Measurements from ENCODE around the gene WNT3. TPM values are rescaled to one million over a fixed set of nuclear protein-coding genes. Genes with fewer than 3 reads are reported as not detected.

The WNT3 gene
- 14.4 TPM for total RNA-seq (ENCODE audit: unreplicated experiment)
- long read RNA-seq, partial matches to known transcripts: 0 of 8 reads
- long read RNA-seq, other reads (novel, unspliced or antisense): 4 of 8 reads

GRCh38 chr17:46818316-46818928 is at the start of gene WNT3:
WNT3 (minus strand) TSS chr17:46818692; CDS start chr17:46818597, 95 bp downstream.
- H3K36me3 Mint-ChIP-seq (ENCODE audit: low read depth, unreplicated experiment): peaks cover 4% of the 10 kb centered on the region
- H3K9me3 Mint-ChIP-seq (ENCODE audit: unreplicated experiment): no peaks in the 10 kb centered on the region
- peak within 1 kb of the TSS; percentile 52 for H3K27ac Mint-ChIP-seq (ENCODE audit: unreplicated experiment)
- TF ChIP-seq CTCF (IDR thresholded peaks at IDR 0.05; ENCODE audit: unreplicated experiment): no peak
- DNase-seq (ENCODE audit: low spot score): peak; percentile 49
- H3K27me3 Mint-ChIP-seq (ENCODE audit: unreplicated experiment): peaks cover 10% of the 10 kb centered on the region
- H3K4me3 Mint-ChIP-seq (ENCODE audit: unreplicated experiment): peak within 1 kb of the TSS; percentile 91
- peaks cover 40% of the 10 kb centered on the region for H3K4me1 Mint-ChIP-seq (ENCODE audit: unreplicated experiment)

- Mint-ChIP-seq H3K27ac (ENCODE audit: unreplicated experiment) (no peak overlapping the region), H3K4me3 (ENCODE audit: unreplicated experiment) (no peak overlapping the region), H3K4me1 (ENCODE audit: unreplicated experiment) (peaks cover 7% of the 10 kb centered on the region), H3K27me3 (ENCODE audit: unreplicated experiment) (peaks cover 5% of the 10 kb centered on the region), H3K9me3 (ENCODE audit: unreplicated experiment) (no peaks in the 10 kb centered on the region), H3K36me3 (ENCODE audit: low read depth, unreplicated experiment) (peaks cover 8% of the 10 kb centered on the region)
- no peak for DNase-seq (ENCODE audit: low spot score)
- no peak for TF ChIP-seq CTCF (IDR thresholded peaks at IDR 0.05; ENCODE audit: unreplicated experiment)
Measured at GRCh38 chr17:46866747-46867146, 48.3 kb upstream of the WNT3 start.

- H3K4me1 Mint-ChIP-seq (ENCODE audit: unreplicated experiment): peaks cover 7% of the 10 kb centered on the region
- no peak for DNase-seq (ENCODE audit: low spot score)
- no peak for TF ChIP-seq CTCF (IDR thresholded peaks at IDR 0.05; ENCODE audit: unreplicated experiment)
- H3K4me3 Mint-ChIP-seq (ENCODE audit: unreplicated experiment): peak overlapping the region; percentile 32
- no peaks in the 10 kb centered on the region for H3K9me3 Mint-ChIP-seq (ENCODE audit: unreplicated experiment)
- peaks cover 5% of the 10 kb centered on the region for H3K27me3 Mint-ChIP-seq (ENCODE audit: unreplicated experiment)
- peaks cover 8% of the 10 kb centered on the region for H3K36me3 Mint-ChIP-seq (ENCODE audit: low read depth, unreplicated experiment)
- no peak overlapping the region for H3K27ac Mint-ChIP-seq (ENCODE audit: unreplicated experiment)
Measured at GRCh38 chr17:46866325-46866724, 47.8 kb upstream of the WNT3 start.

- no peaks in the 10 kb centered on the region for H3K9me3 Mint-ChIP-seq (ENCODE audit: unreplicated experiment)
- no peak for TF ChIP-seq CTCF (IDR thresholded peaks at IDR 0.05; ENCODE audit: unreplicated experiment)
- H3K4me3 Mint-ChIP-seq (ENCODE audit: unreplicated experiment): no peak overlapping the region
- peaks cover 7% of the 10 kb centered on the region for H3K4me1 Mint-ChIP-seq (ENCODE audit: unreplicated experiment)
- no peak for DNase-seq (ENCODE audit: low spot score)
- H3K27me3 Mint-ChIP-seq (ENCODE audit: unreplicated experiment): peaks cover 5% of the 10 kb centered on the region
- H3K27ac Mint-ChIP-seq (ENCODE audit: unreplicated experiment): no peak overlapping the region
- peaks cover 8% of the 10 kb centered on the region for H3K36me3 Mint-ChIP-seq (ENCODE audit: low read depth, unreplicated experiment)
Measured at GRCh38 chr17:46865100-46865499, 46.6 kb upstream of the WNT3 start.

- H3K27ac Mint-ChIP-seq (ENCODE audit: unreplicated experiment): no peak overlapping the region
Measured at GRCh38 chr17:46863383-46864121, 45.1 kb upstream of the WNT3 start.

More at GRCh38 chr17:46863383-46864121, 45.1 kb upstream of the WNT3 start:
- H3K27me3 Mint-ChIP-seq (ENCODE audit: unreplicated experiment): peaks cover 3% of the 10 kb centered on the region
- peaks cover 8% of the 10 kb centered on the region for H3K36me3 Mint-ChIP-seq (ENCODE audit: low read depth, unreplicated experiment)
- H3K4me1 Mint-ChIP-seq (ENCODE audit: unreplicated experiment): peaks cover 7% of the 10 kb centered on the region
- no peak for TF ChIP-seq CTCF (IDR thresholded peaks at IDR 0.05; ENCODE audit: unreplicated experiment)
- H3K4me3 Mint-ChIP-seq (ENCODE audit: unreplicated experiment): no peak overlapping the region
- H3K9me3 Mint-ChIP-seq (ENCODE audit: unreplicated experiment): no peaks in the 10 kb centered on the region
- no peak for DNase-seq (ENCODE audit: low spot score)

All from endothelial cell (in vitro differentiated cells).